Astrocyte (in vitro differentiated cells and primary cell): ENCODE data around the gene N4BP3.

Experiments used
- CTCF ChIP-seq: IDR thresholded peaks from 2 replicates; pipeline ENCODE4 v1.5.1; 2011; ENCODE audit warnings: low read depth, mild to moderate bottlenecking, inconsistent platforms, low read length, moderate library complexity; ENCODE audit not compliant: insufficient read depth
- EZH2 ChIP-seq: IDR thresholded peaks from 2 replicates; pipeline ENCODE4 v1.6.1; 2012; ENCODE audit warnings: mild to moderate bottlenecking, low read length, inconsistent platforms; ENCODE audit not compliant: insufficient read depth

GRCh38 chr5:178160176-178160575 lies 46.8 kb downstream of the N4BP3 start:
- TF ChIP-seq CTCF (no peak), EZH2 (no peak)
